HAP-1 (cell line): ENCODE results near the gene RPL4.
"Not testable (repeated sequence)": the region's sequence is repeated elsewhere in the genome, so short reads cannot be mapped to it uniquely, and the experiment has no call there.

Source experiments
- DNase-seq, 2 experiments: peaks; one replicate each; pipeline ENCODE4 v3.0.0-alpha.2; 2016 to 2020; ENCODE audit warnings: low spot score in 2 of 2
- H3K27me3 ChIP-seq: fragments of 250-450 bp; sonication (Bioruptor Pico); 2 replicates; pipeline ENCODE4 v1.5.1; 2020; ENCODE audit warnings: low read depth, mild to moderate bottlenecking, moderate library complexity
- H3K36me3 ChIP-seq: fragments of 250-450 bp; sonication (Bioruptor Pico); replicated peaks from 2 replicates; pipeline ENCODE4 v1.5.1; 2020; ENCODE audit warnings: mild to moderate bottlenecking
- H3K4me1 ChIP-seq: fragments of 250-450 bp; sonication (Bioruptor Pico); 2 replicates; pipeline ENCODE4 v1.5.1; 2020; ENCODE audit warnings: mild to moderate bottlenecking
- H3K4me3 ChIP-seq: fragments of 250-450 bp; sonication (Bioruptor Pico); 2 replicates; pipeline ENCODE4 v1.5.1; 2020; ENCODE audit warnings: mild to moderate bottlenecking, moderate library complexity
- H3K9me3 ChIP-seq: fragments of 250-450 bp; sonication (Bioruptor Pico); 2 replicates; pipeline ENCODE4 v1.5.1; 2020; ENCODE audit warnings: mild to moderate bottlenecking, moderate library complexity
- in situ Hi-C: fragments of 300-500 bp; cut with MboI; formaldehyde crosslinking; loops from 3 replicates; pipeline ENCODE4 v1.14.3; 2020; ENCODE audit warnings: low sequenced_read_pairs, inconsistent platforms, mixed read lengths

The RPL4 gene

GRCh38 chr15:66461294-66461693 lies 43.4 kb downstream of the RPL4 start:
- in situ Hi-C loops, H3K27me3 ChIP-seq, H3K36me3 ChIP-seq, H3K4me3 ChIP-seq, H3K9me3 ChIP-seq, DNase-seq, H3K4me1 ChIP-seq: not testable (repeated sequence)

- no peaks in the 10 kb centered on the region for H3K9me3 ChIP-seq
- H3K4me1 ChIP-seq: no peaks in the 10 kb centered on the region
- H3K36me3 ChIP-seq: peaks cover 4% of the 10 kb centered on the region; the same call in 1 of the 2 replicates
- in situ Hi-C loops: no loop called here
- no peak for DNase-seq
- no peaks in the 10 kb centered on the region for H3K27me3 ChIP-seq
- no peak overlapping the region for H3K4me3 ChIP-seq
Observed at GRCh38 chr15:66459818-66460615, 44.6 kb downstream of the RPL4 start.

- in situ Hi-C loops: no loop called here
- H3K4me1 ChIP-seq: no peaks in the 10 kb centered on the region
- H3K36me3 ChIP-seq: no peaks in the 10 kb centered on the region; the same call in 1 of the 2 replicates
Observed at GRCh38 chr15:66456211-66456610, 48.4 kb downstream of the RPL4 start.

GRCh38 chr15:66454143-66454542 lies 50.5 kb downstream of the RPL4 start:
- Histone ChIP-seq H3K9me3 (no peaks in the 10 kb centered on the region), H3K4me1 (no peaks in the 10 kb centered on the region), H3K27me3 (no peaks in the 10 kb centered on the region), H3K4me3 (no peak overlapping the region), H3K36me3 (no peaks in the 10 kb centered on the region)
- no peak for DNase-seq
- in situ Hi-C loops: no loop called here

More at GRCh38 chr15:66456211-66456610, 48.4 kb downstream of the RPL4 start:
- H3K4me3 ChIP-seq: no peak overlapping the region
- no peaks in the 10 kb centered on the region for H3K9me3 ChIP-seq
- no peaks in the 10 kb centered on the region for H3K27me3 ChIP-seq
- no peak for DNase-seq

GRCh38 chr15:66452971-66453580 lies 51.6 kb downstream of the RPL4 start:
- Histone ChIP-seq H3K4me3 (no peak overlapping the region), H3K36me3 (no peaks in the 10 kb centered on the region; the same call in 1 of the 2 replicates), H3K4me1 (no peaks in the 10 kb centered on the region), H3K27me3 (no peaks in the 10 kb centered on the region), H3K9me3 (no peaks in the 10 kb centered on the region)
- no peak for DNase-seq
- in situ Hi-C loops: no loop called here

GRCh38 chr15:66452420-66452819 lies 52.2 kb downstream of the RPL4 start:
- DNase-seq: no peak
- in situ Hi-C loops: no loop called here
- H3K4me3 ChIP-seq: no peak overlapping the region
- no peaks in the 10 kb centered on the region for H3K27me3 ChIP-seq
- no peaks in the 10 kb centered on the region for H3K4me1 ChIP-seq
- no peaks in the 10 kb centered on the region for H3K9me3 ChIP-seq
- no peaks in the 10 kb centered on the region; the same call in 1 of the 2 replicates for H3K36me3 ChIP-seq
